HEK293 (cell line): ENCODE measurements around the gene STPG2.

Experiments
- CTCF ChIA-PET: fragments of 350-600 bp; formaldehyde crosslinking; extraction: SDS; loops from one replicate; lab custom pipeline; 2021; ENCODE audit warnings: antibody characterized with exemption; lab: Yijun Ruan, JAX
- POLR2A ChIA-PET: fragments of 300-600 bp; formaldehyde crosslinking; extraction: SDS; loops from one replicate; lab custom pipeline; 2020; ENCODE audit warnings: antibody characterized with exemption, inconsistent platforms; lab: Yijun Ruan, JAX
- H3K27ac ChIP-seq: fragments of 200-500 bp; sonication (Bioruptor generic); 2 replicates; pipeline ENCODE4 v1.5.1; 2014; ENCODE audit warnings: low read depth, low read length, control low read depth, inconsistent platforms; ENCODE audit errors: extremely low read depth
- H3K36me3 ChIP-seq, 2 experiments: fragments of 200-500 bp in 1 of 2; sonication (Bioruptor generic) in 1 of 2; 1 replicate in 1 of 2; 2 replicates in 1 of 2; pipeline ENCODE4 v1.5.1; 2014 to 2017; ENCODE audit warnings: inconsistent platforms in 2 of 2, low read length in 2 of 2; ENCODE audit not compliant: control insufficient read depth in 2 of 2, insufficient read depth in 1 of 2
- H3K4me1 ChIP-seq: fragments of 200-500 bp; sonication (Bioruptor generic); 2 replicates; pipeline ENCODE4 v1.5.1; 2014; ENCODE audit warnings: mild to moderate bottlenecking, low read length, inconsistent platforms; ENCODE audit not compliant: control insufficient read depth, insufficient read depth
- H3K4me3 ChIP-seq: 2 replicates; pipeline ENCODE4 v1.5.1; 2011; ENCODE audit warnings: low read depth, mild to moderate bottlenecking, control low read depth, low read length, moderate library complexity
- H3K9me3 ChIP-seq: fragments of 200-500 bp; sonication (Bioruptor generic); 2 replicates; pipeline ENCODE4 v1.5.1; 2014; ENCODE audit warnings: low read depth, low read length, inconsistent platforms; ENCODE audit not compliant: control insufficient read depth, insufficient read depth
- AEBP2 ChIP-seq: fragments of 450-650 bp; formaldehyde crosslinking; IDR thresholded peaks from 2 replicates; pipeline ENCODE4 v1.5.1; 2016; ENCODE audit warnings: missing biosample characterization, missing genetic modification characterization, borderline replicate concordance
- EGR2 ChIP-seq: fragments of 450-650 bp; formaldehyde crosslinking; IDR thresholded peaks from 2 replicates; pipeline ENCODE4 v1.5.1; 2016; ENCODE audit warnings: low read depth, missing biosample characterization, missing genetic modification characterization
- FEZF1 ChIP-seq: fragments of 450-650 bp; formaldehyde crosslinking; IDR thresholded peaks from 2 replicates; pipeline ENCODE4 v1.5.1; 2016; ENCODE audit warnings: missing biosample characterization, missing genetic modification characterization
- KLF9 ChIP-seq: fragments of 450-650 bp; formaldehyde crosslinking; IDR thresholded peaks from 2 replicates; pipeline ENCODE4 v1.5.1; 2016; ENCODE audit warnings: missing biosample characterization, missing genetic modification characterization, low read depth
- PRDM10 ChIP-seq: fragments of 450-650 bp; formaldehyde crosslinking; IDR thresholded peaks from 2 replicates; pipeline ENCODE4 v1.5.1; 2016; ENCODE audit warnings: missing biosample characterization, missing genetic modification characterization
- PRDM6 ChIP-seq: fragments of 450-650 bp; formaldehyde crosslinking; IDR thresholded peaks from 2 replicates; pipeline ENCODE4 v1.5.1; 2017; ENCODE audit warnings: missing biosample characterization, missing genetic modification characterization
- SCRT2 ChIP-seq: fragments of 450-650 bp; formaldehyde crosslinking; IDR thresholded peaks from 2 replicates; pipeline ENCODE4 v1.5.1; 2016; ENCODE audit warnings: missing biosample characterization, missing genetic modification characterization
- TCF7L2 ChIP-seq: IDR thresholded peaks from 2 replicates; pipeline ENCODE4 v1.6.1; 2011; ENCODE audit warnings: low read depth, mild to moderate bottlenecking, inconsistent platforms, low read length, moderate library complexity, borderline replicate concordance
- WT1 ChIP-seq: fragments of 450-650 bp; formaldehyde crosslinking; IDR thresholded peaks from 2 replicates; pipeline ENCODE4 v1.5.1; 2016; ENCODE audit warnings: missing biosample characterization, missing genetic modification characterization
- ZBTB1 ChIP-seq: fragments of 450-650 bp; formaldehyde crosslinking; IDR thresholded peaks from 2 replicates; pipeline ENCODE4 v1.5.1; 2016; ENCODE audit warnings: missing biosample characterization, missing genetic modification characterization
- ZBTB48 ChIP-seq: fragments of 450-650 bp; formaldehyde crosslinking; IDR thresholded peaks from 2 replicates; pipeline ENCODE4 v1.5.1; 2016; ENCODE audit warnings: missing biosample characterization, missing genetic modification characterization
- ZEB2 ChIP-seq: fragments of 450-650 bp; formaldehyde crosslinking; IDR thresholded peaks from 2 replicates; pipeline ENCODE4 v1.5.1; 2016; ENCODE audit warnings: missing biosample characterization, missing genetic modification characterization
- ZFHX2 ChIP-seq: fragments of 450-650 bp; formaldehyde crosslinking; conservative IDR thresholded peaks from 2 replicates; pipeline ENCODE4 v1.5.1; 2016; ENCODE audit warnings: missing biosample characterization, missing genetic modification characterization
- ZNF114 ChIP-seq: fragments of 450-650 bp; formaldehyde crosslinking; IDR thresholded peaks from 2 replicates; pipeline ENCODE4 v1.5.0; 2017; ENCODE audit warnings: missing biosample characterization, missing genetic modification characterization
- ZNF302 ChIP-seq: fragments of 450-650 bp; formaldehyde crosslinking; IDR thresholded peaks from 2 replicates; pipeline ENCODE4 v1.5.1; 2016; ENCODE audit warnings: missing biosample characterization, missing genetic modification characterization, low read depth
- ZNF335 ChIP-seq: fragments of 450-650 bp; formaldehyde crosslinking; conservative IDR thresholded peaks from 2 replicates; pipeline ENCODE4 v1.5.1; 2016; ENCODE audit warnings: missing biosample characterization, missing genetic modification characterization
- ZNF354C ChIP-seq: fragments of 450-650 bp; formaldehyde crosslinking; IDR thresholded peaks from 2 replicates; pipeline ENCODE4 v1.5.1; 2016; ENCODE audit warnings: missing biosample characterization, missing genetic modification characterization, low read depth, borderline replicate concordance
- ZNF433 ChIP-seq: fragments of 450-650 bp; formaldehyde crosslinking; IDR thresholded peaks from 2 replicates; pipeline ENCODE4 v1.5.1; 2016; ENCODE audit warnings: missing biosample characterization, missing genetic modification characterization, low read depth
- ZNF529 ChIP-seq: fragments of 450-650 bp; formaldehyde crosslinking; IDR thresholded peaks from 2 replicates; pipeline ENCODE4 v1.5.1; 2017; ENCODE audit warnings: missing genetic modification characterization, missing biosample characterization; ENCODE audit not compliant: insufficient replicate concordance
- ZNF654 ChIP-seq: fragments of 450-650 bp; formaldehyde crosslinking; IDR thresholded peaks from 2 replicates; pipeline ENCODE4 v1.5.1; 2016; ENCODE audit warnings: low read depth, missing biosample characterization, missing genetic modification characterization
- ZNF660 ChIP-seq: fragments of 450-650 bp; IDR thresholded peaks from 2 replicates; pipeline ENCODE4 v1.5.1; 2018; ENCODE audit warnings: missing biosample characterization, mild to moderate bottlenecking, missing genetic modification characterization
- ZNF76 ChIP-seq: fragments of 450-650 bp; formaldehyde crosslinking; IDR thresholded peaks from 2 replicates; pipeline ENCODE4; 2016; ENCODE audit warnings: low read depth, missing biosample characterization, missing genetic modification characterization, borderline replicate concordance
- ZNF843 ChIP-seq: fragments of 450-650 bp; formaldehyde crosslinking; IDR thresholded peaks from 2 replicates; pipeline ENCODE4 v1.5.1; 2016; ENCODE audit warnings: missing biosample characterization, missing genetic modification characterization
- ZSCAN30 ChIP-seq: fragments of 450-650 bp; IDR thresholded peaks from 2 replicates; pipeline ENCODE4 v1.5.1; 2018; ENCODE audit warnings: missing biosample characterization, mild to moderate bottlenecking, missing genetic modification characterization, moderate library complexity

STPG2 gene

GRCh38 chr4:98150092-98150761 is 7.0 kb upstream of the STPG2 start:
- H3K4me3 ChIP-seq: no peak overlapping the region
- peak; percentile 20 for TF ChIP-seq ZNF654 (tag by site-specific recombination)
- TF ChIP-seq TCF7L2: no peak
- H3K27ac ChIP-seq: no peak overlapping the region
- ChIA-PET CTCF (interaction anchor here (0.6 to 0.7 kb wide), 2 partner anchors 653 to 960 kb away, joined by 3 read pairs; no protein-coding TSS in a partner anchor), POLR2A (no interaction called here)
- H3K36me3 ChIP-seq: no peaks in the 10 kb centered on the region
- H3K4me1 ChIP-seq: peaks cover 4% of the 10 kb centered on the region; the same call in 1 of the 2 replicates
- no peaks in the 10 kb centered on the region for H3K9me3 ChIP-seq

- Histone ChIP-seq H3K9me3 (no peaks in the 10 kb centered on the region), H3K36me3 (no peaks in the 10 kb centered on the region), H3K4me3 (no peak overlapping the region), H3K4me1 (peaks cover 4% of the 10 kb centered on the region; the same call in 1 of the 2 replicates), H3K27ac (no peak overlapping the region)
- POLR2A ChIA-PET: no interaction called here
- peak; percentile 58; the same call in 1 of the 2 replicates for TF ChIP-seq WT1
- no peak; the same call in 1 of the 2 replicates for TF ChIP-seq ZFHX2 (tag by site-specific recombination)
- TF ChIP-seq FEZF1 (tag by site-specific recombination): 0 out of 2 replicates have a peak, but pooled peaks have one; percentile 10
- TF ChIP-seq ZNF335 (tag by site-specific recombination): no peak; the same call in 1 of the 2 replicates
- no peak for TF ChIP-seq ZNF302 (tag by site-specific recombination)
- TF ChIP-seq EGR2 (tag by site-specific recombination): no peak
- TF ChIP-seq ZNF843: 0 out of 2 replicates have a peak, but pooled peaks have one; percentile 31
- no peak for TF ChIP-seq ZBTB48 (tag by site-specific recombination)
- TF ChIP-seq ZBTB1 (tag by site-specific recombination): no peak
- TF ChIP-seq PRDM6 (tag by site-specific recombination): peak; percentile 81
- CTCF ChIA-PET: interaction anchor here (0.6 to 0.8 kb wide), 2 partner anchors 765 to 846 kb away, joined by 3 read pairs; no protein-coding TSS in a partner anchor
These were observed 5.6 kb upstream of the STPG2 start for GRCh38 chr4:98148856-98149255.

GRCh38 chr4:98126141-98126540 is 17.1 kb downstream of the STPG2 start:
- ChIA-PET CTCF (no interaction called here), POLR2A (no interaction called here)
- no peaks in the 10 kb centered on the region for H3K4me1 ChIP-seq
- H3K4me3 ChIP-seq: no peak overlapping the region
- no peaks in the 10 kb centered on the region for H3K36me3 ChIP-seq
- no peak overlapping the region for H3K27ac ChIP-seq
- TF ChIP-seq ZNF433 (tag by site-specific recombination) (no peak), KLF9 (tag by site-specific recombination) (no peak), SCRT2 (tag by site-specific recombination) (no peak), ZNF354C (tag by site-specific recombination) (no peak), ZNF529 (tag by site-specific recombination) (no peak), ZSCAN30 (tag by site-specific recombination) (no peak), PRDM10 (no peak), ZNF114 (tag by site-specific recombination) (no peak), ZBTB1 (tag by site-specific recombination) (no peak), AEBP2 (no peak), ZNF660 (no peak), ZNF76 (tag by site-specific recombination) (no peak), ZEB2 (tag by site-specific recombination) (no peak)
- no peaks in the 10 kb centered on the region for H3K9me3 ChIP-seq
